Stimulated activated CD4-positive, alpha-beta T cell treated with anti-CD3 and anti-CD28 coated beads, Interleukin-12 subunit alpha, Interleukin-12 subunit beta, amount 100 ng/mL, for 4 hours (primary cell): ENCODE measurements around the gene OR7D4.
"Not testable (repeated sequence)": the region's sequence is repeated elsewhere in the genome, so short reads cannot be mapped to it uniquely, and the experiment has no call there.

Source experiments
- DNase-seq: peaks from one replicate; pipeline ENCODE4 v3.0.0-alpha.2; 2020

The OR7D4 gene

DNA sequence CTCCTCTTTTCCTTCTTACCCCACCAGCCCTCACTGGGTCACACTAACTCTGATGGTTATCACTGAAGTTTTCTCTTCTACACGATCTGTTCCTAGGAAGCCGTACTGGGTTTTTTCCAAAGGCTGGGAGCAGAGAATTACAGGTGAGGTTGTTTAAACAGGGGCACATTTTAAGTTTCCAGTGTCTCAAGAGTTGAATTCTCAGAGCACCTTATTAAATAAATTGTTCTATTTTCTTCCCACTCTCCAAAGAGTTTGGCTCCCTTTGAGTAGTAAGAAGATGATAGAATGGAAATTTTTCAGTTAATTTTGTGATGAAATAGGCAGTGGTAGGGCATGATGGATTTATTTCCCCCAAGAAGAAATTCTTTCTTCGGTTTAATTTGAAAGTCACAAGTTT, at the start of gene OR7D4:
TSS of gene OR7D4 (minus strand) at position 101 of the 400 bp plus-strand sequence. CDS start 4,752 bp downstream, outside the sequence.
- DNase-seq = no peak

DNA sequence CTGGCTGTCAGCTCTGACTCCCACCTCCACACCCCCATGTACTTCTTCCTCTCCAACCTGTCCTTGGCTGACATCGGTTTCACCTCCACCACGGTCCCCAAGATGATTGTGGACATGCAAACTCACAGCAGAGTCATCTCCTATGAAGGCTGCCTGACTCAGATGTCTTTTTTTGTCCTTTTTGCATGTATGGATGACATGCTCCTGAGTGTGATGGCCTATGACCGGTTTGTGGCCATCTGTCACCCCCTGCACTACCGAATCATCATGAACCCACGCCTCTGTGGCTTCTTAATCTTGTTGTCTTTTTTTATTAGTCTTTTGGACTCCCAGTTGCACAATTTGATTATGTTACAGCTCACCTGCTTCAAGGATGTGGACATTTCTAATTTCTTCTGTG, 31.8 kb upstream of the OR7D4 start:
- no peak for DNase-seq

DNA sequence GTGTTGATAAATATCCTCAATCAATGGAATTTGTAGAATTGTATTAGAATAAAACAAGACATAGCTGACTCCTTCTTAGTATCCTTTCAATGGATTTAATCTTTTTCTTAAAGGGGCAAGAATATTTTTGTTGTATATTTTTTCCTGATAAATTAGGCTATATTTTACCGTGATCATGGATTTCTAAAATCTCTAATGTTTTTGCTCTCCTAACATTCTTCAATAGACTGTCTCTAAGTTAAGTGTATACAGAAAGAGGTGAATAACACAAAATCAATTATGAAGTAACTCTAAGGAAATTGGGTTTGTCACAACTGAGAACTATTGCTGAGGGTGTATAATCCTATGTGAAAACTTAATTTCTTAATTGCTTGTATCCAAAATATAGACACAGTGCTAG, 31.2 kb upstream of the OR7D4 start, which contains the start of gene OR7E24:
TSS of gene OR7E24 (plus strand) at position 301 of the 400 bp plus-strand sequence. CDS start 114 bp downstream, outside the sequence.
- no peak for DNase-seq

DNA sequence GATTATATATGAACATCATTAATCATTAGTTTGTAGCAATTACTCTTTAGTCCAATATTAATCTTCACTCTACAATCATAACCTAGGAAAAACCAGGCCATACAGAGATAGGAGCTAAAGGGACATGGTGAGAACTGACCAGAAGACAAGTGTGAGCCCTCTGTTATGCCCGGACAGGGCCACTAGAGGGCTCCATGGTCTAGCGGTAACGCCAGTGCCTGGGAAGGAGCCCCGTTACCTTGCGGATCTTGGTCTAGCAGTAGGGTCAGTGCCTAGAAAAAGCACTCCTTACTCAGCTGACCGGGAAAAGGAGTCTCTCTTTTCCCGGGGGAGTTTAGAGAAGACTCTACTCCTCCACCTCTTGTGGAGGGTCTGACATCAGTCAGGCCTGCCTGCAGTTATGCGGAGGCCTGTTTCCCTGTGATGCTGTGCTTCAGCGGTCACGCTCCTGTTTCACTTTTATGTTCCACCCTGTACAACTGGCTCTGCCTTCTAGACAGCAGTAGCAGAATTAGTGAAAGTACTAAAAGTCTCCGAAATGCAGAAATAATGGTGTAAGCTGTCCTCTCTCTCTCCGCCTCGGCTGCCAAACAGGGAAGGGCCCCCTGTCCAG, 13.8 kb downstream of the OR7D4 start:
- peak; percentile 60 for DNase-seq

- DNase-seq = not testable (repeated sequence)
These were observed 21.3 kb downstream of the OR7D4 start for GRCh38 chr19:9198044-9198443.

DNA sequence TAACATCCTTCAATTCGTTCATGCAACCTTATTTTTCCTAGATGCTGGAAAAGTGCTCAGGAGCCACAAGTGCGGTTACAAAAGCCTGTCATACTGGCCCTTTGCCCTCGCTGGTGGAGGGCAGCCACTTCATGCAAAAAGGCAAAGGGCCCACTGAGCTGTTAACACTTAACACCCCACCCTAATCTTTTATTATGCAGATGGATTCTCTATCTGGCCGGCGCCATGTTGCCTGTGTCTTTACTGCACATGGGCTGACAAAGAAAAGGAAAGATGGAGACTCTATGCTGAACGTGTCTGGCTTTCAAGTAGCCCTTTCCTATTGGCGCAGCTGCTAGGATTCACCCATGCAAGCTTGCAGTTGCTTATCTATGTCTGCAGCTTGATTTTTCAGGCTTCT, 29.9 kb downstream of the OR7D4 start:
- no peak for DNase-seq

DNA sequence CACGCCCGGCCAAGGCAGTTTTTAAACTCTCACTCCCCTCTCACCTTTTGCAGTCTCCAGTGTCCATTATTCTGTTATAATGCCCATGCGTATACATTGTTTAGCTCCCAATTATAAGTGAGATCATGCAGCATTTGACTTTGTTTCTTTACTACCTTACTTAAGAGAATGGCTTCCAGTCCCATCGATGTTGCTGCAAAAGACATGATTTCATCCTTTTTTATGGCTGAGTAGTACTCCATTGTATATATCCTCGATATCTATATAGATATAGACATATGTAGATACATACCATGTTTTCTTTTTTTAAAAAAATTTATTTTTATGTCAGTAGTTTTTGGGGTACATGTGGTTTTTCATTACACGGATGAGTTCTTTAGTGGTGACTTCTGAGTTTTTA, 32.2 kb downstream of the OR7D4 start:
- DNase-seq = no peak

- no peak for DNase-seq
These were observed 36.4 kb downstream of the OR7D4 start for GRCh38 chr19:9183000-9183399.

GRCh38 chr19:9178901-9179300, 40.5 kb downstream of the OR7D4 start, which contains the start of gene OR7D2:
Gene OR7D2, plus strand, starts transcription at chr19:9178979. Its CDS starts 6,803 bp downstream, at chr19:9185782.
- no peak for DNase-seq

DNA sequence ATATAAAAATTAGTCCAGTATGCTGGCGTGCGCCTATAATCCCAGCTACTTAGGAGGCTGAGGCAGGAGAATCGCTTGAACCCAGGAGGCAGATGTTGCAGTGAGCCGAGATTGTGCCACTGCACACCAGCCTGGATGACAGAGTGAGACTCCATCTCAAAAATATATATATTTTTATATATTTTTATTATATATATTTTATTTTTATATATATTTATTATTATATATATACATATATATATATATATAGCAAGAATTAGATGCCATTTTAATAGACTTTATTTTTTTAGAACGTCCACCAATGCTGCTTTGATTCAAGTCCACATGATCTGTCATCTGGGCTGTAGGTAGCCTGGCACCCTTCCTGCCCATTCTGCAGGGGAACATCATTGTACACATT, 44.1 kb downstream of the OR7D4 start:
- DNase-seq = no peak

GRCh38 chr19:9171393-9171991, 47.9 kb downstream of the OR7D4 start:
- DNase-seq = no peak

DNA sequence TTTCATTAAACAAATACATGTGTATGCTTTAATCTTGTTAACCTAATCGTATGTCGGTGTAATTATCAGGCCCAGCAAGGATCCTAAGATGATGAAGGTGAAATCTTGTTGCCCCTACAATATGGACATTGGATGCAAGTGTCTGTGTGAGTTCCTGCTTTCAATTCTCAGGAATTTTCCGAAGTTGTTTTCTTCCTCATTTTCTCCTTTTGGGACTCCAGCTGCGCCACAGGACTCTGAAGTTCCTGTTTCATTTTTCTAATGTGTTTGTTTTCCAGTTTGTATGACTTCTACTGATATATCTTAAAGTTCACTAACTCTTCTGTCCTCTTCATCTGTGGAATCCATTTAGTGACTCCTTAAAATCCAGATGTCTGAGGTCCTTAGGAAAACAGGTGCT, 52.5 kb downstream of the OR7D4 start:
- no peak for DNase-seq

GRCh38 chr19:9165261-9165660, 54.1 kb downstream of the OR7D4 start:
- DNase-seq = no peak

GRCh38 chr19:9161427-9161826, 58.0 kb downstream of the OR7D4 start:
- no peak for DNase-seq
